SKM-1 (cell line): Measurements from ENCODE around the gene DROSHA.

Experiments
- DNase-seq: peaks from one replicate; lab custom pipeline; 2025; ENCODE audit not compliant: unreplicated experiment; lab: John Stamatoyannopoulos, UW

DROSHA gene

GRCh38 chr5:31531543-31531887 lies 378 bp downstream of the DROSHA start:
- no peak for DNase-seq

GRCh38 chr5:31530541-31531265 lies 1.2 kb downstream of the DROSHA start:
- no peak for DNase-seq

GRCh38 chr5:31523041-31523440 lies 8.9 kb downstream of the DROSHA start:
- DNase-seq: no peak

- DNase-seq: no peak
These were observed 15.1 kb downstream of the DROSHA start for GRCh38 chr5:31516802-31517201.

- DNase-seq: no peak
These were observed 20.6 kb downstream of the DROSHA start for GRCh38 chr5:31511305-31511704.

GRCh38 chr5:31504529-31504928 lies 27.4 kb downstream of the DROSHA start:
- DNase-seq: no peak

GRCh38 chr5:31502506-31502905 lies 29.4 kb downstream of the DROSHA start:
- DNase-seq: no peak

GRCh38 chr5:31500256-31500655 lies 31.6 kb downstream of the DROSHA start:
- no peak for DNase-seq

- DNase-seq: no peak
These were observed 35.0 kb downstream of the DROSHA start for GRCh38 chr5:31496891-31497290.

- DNase-seq: no peak
These were observed 35.6 kb downstream of the DROSHA start for GRCh38 chr5:31496301-31496700.

- no peak for DNase-seq
These were observed 36.6 kb downstream of the DROSHA start for GRCh38 chr5:31495336-31495735.

GRCh38 chr5:31492869-31493268 lies 39.0 kb downstream of the DROSHA start:
- DNase-seq: no peak

GRCh38 chr5:31487506-31487905 lies 44.4 kb downstream of the DROSHA start:
- DNase-seq: no peak

GRCh38 chr5:31486441-31486840 lies 45.5 kb downstream of the DROSHA start:
- no peak for DNase-seq

GRCh38 chr5:31485376-31486207 lies 46.3 kb downstream of the DROSHA start:
- no peak for DNase-seq

- DNase-seq: no peak
These were observed 50.2 kb downstream of the DROSHA start for GRCh38 chr5:31481531-31482165.

- DNase-seq: no peak
These were observed 52.2 kb downstream of the DROSHA start for GRCh38 chr5:31479706-31480105.

GRCh38 chr5:31478901-31479300 lies 53.0 kb downstream of the DROSHA start:
- no peak for DNase-seq

GRCh38 chr5:31477971-31478370 lies 53.9 kb downstream of the DROSHA start:
- no peak for DNase-seq

GRCh38 chr5:31477516-31477915 lies 54.4 kb downstream of the DROSHA start:
- DNase-seq: no peak

- no peak for DNase-seq
These were observed 55.2 kb downstream of the DROSHA start for GRCh38 chr5:31476738-31477141.

- DNase-seq: no peak
These were observed 60.0 kb downstream of the DROSHA start for GRCh38 chr5:31471916-31472315.
